HepG2 (cell line): ENCODE results near the gene FAM83G. TPM values are rescaled to one million over a fixed set of nuclear protein-coding genes. Genes with fewer than 3 reads are reported as not detected.

ENCODE experiments used
- ATAC-seq: fragments of 200-7000 bp; cut with Tn5 transposase; 3 replicates; pipeline ENCODE4 v1.9.1; 2020; ENCODE audit warnings: mild to moderate bottlenecking, moderate library complexity
- BruUV-seq: library from RNA; stranded (reverse); fragments of 400-500 nt; replicated peaks from 2 replicates; lab custom pipeline; 2021; lab: Mats Ljungman, UMichigan
- CTCF ChIA-PET: fragments of 300-600 bp; formaldehyde crosslinking; extraction: SDS; loops from one replicate; lab custom pipeline; 2021; ENCODE audit warnings: low total read pairs, inconsistent platforms, low intra/inter-chr PET ratio; lab: Yijun Ruan, JAX
- POLR2A ChIA-PET: fragments of 350-600 bp; sonication (Branson Sonifier 250); formaldehyde crosslinking; loops from one replicate; lab custom pipeline; 2020; ENCODE audit warnings: antibody characterized with exemption, inconsistent platforms; lab: Yijun Ruan, JAX
- DNase-seq: peaks from one replicate; pipeline ENCODE4 v3.0.0-alpha.2; 2015; ENCODE audit warnings: low spot score
- FAIRE-seq: peaks from 3 replicates; lab custom pipeline; 2011; peaks lifted over from hg19 to GRCh38; lab: Jason Lieb, UNC
- H2AFZ ChIP-seq: one replicate; pipeline ENCODE4 v1.6.1; 2011; ENCODE audit warnings: low read length, inconsistent platforms
- H3K27ac ChIP-seq: fragments of 300-600 bp; 3 replicates; pipeline ENCODE4 v1.8.0; 2011; ENCODE audit warnings: mixed run types, mild to moderate bottlenecking, mixed read lengths, low read length, inconsistent platforms; ENCODE audit not compliant: insufficient read depth; ENCODE audit errors: extremely low read length
- H3K27me3 ChIP-seq, 2 experiments: fragments of 200-600 bp in 1 of 2; 2 replicates in 1 of 2; 3 replicates in 1 of 2; pipeline versions ENCODE4 v1.6.0 to v1.8.0; 2011; ENCODE audit warnings: low read length in 2 of 2, mild to moderate bottlenecking in 2 of 2, moderate library complexity in 2 of 2, inconsistent platforms in 1 of 2; ENCODE audit not compliant: insufficient read depth in 2 of 2, control insufficient read depth in 1 of 2
- H3K36me3 ChIP-seq, 2 experiments: fragments of 200-600 bp in 1 of 2; replicated peaks in 1 of 2; 2 replicates in 1 of 2; 3 replicates in 1 of 2; pipeline versions ENCODE4 v1.5.1 to v1.8.0; 2011; ENCODE audit warnings: low read length in 2 of 2, inconsistent platforms in 1 of 2; ENCODE audit not compliant: insufficient read depth in 2 of 2, control insufficient read depth in 1 of 2
- H3K4me1 ChIP-seq: 2 replicates; pipeline ENCODE4 v1.5.1; 2012; ENCODE audit warnings: low read length, inconsistent platforms; ENCODE audit not compliant: insufficient read depth
- H3K4me2 ChIP-seq: 2 replicates; pipeline ENCODE4 v1.6.0; 2011; ENCODE audit warnings: low read depth, low read length, inconsistent platforms
- H3K4me3 ChIP-seq, 3 experiments: fragments of 200-600 bp in 1 of 3; sonication (generic), shearing (Covaris generic) in 1 of 3; replicated peaks in 1 of 3; 2 replicates each; pipeline ENCODE4 v1.5.1; 2011 to 2016; ENCODE audit warnings: low read length in 3 of 3, inconsistent platforms in 2 of 3, low read depth in 2 of 3, mild to moderate bottlenecking in 2 of 3, control low read depth in 1 of 3, mixed read lengths in 1 of 3; ENCODE audit not compliant: insufficient read depth in 1 of 3
- H3K79me2 ChIP-seq: one replicate; pipeline ENCODE4 v1.6.1; 2011; ENCODE audit warnings: low read length, inconsistent platforms; ENCODE audit not compliant: insufficient read depth
- H3K9ac ChIP-seq: 2 replicates; pipeline ENCODE4 v1.6.0; 2011; ENCODE audit warnings: mild to moderate bottlenecking, low read depth, low read length, inconsistent platforms; ENCODE audit not compliant: insufficient read depth
- H3K9me3 ChIP-seq: 2 replicates; pipeline ENCODE4 v1.5.1; 2012; ENCODE audit warnings: mild to moderate bottlenecking, low read length
- H4K20me1 ChIP-seq: 2 replicates; pipeline ENCODE4 v1.6.0; 2011; ENCODE audit warnings: inconsistent platforms, mild to moderate bottlenecking, low read length, moderate library complexity; ENCODE audit not compliant: insufficient read depth
- CEBPB ChIP-seq: IDR thresholded peaks from 2 replicates; pipeline ENCODE4 v1.6.1; 2011; ENCODE audit warnings: low read depth, low read length, improper control_type of control experiment, borderline replicate concordance
- CSRNP2 ChIP-seq: sonication (generic); formaldehyde crosslinking; conservative IDR thresholded peaks from 2 replicates; pipeline ENCODE4 v1.8.0; 2022; ENCODE audit warnings: low read depth, missing genetic modification reagents
- DZIP1 ChIP-seq: sonication (generic); formaldehyde crosslinking; IDR thresholded peaks from 2 replicates; pipeline ENCODE4 v1.5.0; 2020; ENCODE audit warnings: mild to moderate bottlenecking, missing genetic modification reagents
- FLYWCH1 ChIP-seq: sonication (generic); formaldehyde crosslinking; IDR thresholded peaks from 2 replicates; pipeline ENCODE4 v1.8.1; 2023; ENCODE audit warnings: mild to moderate bottlenecking, missing genetic modification reagents
- JUN ChIP-seq: sonication (generic); formaldehyde crosslinking; IDR thresholded peaks from 2 replicates; pipeline ENCODE4 v1.4.0; 2020; ENCODE audit warnings: mild to moderate bottlenecking, missing genetic modification reagents
- MAF1 ChIP-seq: sonication (generic); formaldehyde crosslinking; IDR thresholded peaks from 2 replicates; pipeline ENCODE4 v1.5.0; 2020; ENCODE audit warnings: missing genetic modification reagents, borderline replicate concordance
- MLLT10 ChIP-seq: sonication (generic); formaldehyde crosslinking; IDR thresholded peaks from 2 replicates; pipeline ENCODE4 v1.4.0; 2020; ENCODE audit warnings: missing genetic modification reagents
- PAF1 ChIP-seq: IDR thresholded peaks from 2 replicates; pipeline ENCODE4 v1.6.1; 2016; ENCODE audit warnings: missing genetic modification reagents, missing compliant biosample characterization
- SALL1 ChIP-seq: sonication (generic); formaldehyde crosslinking; IDR thresholded peaks from 2 replicates; pipeline ENCODE4 v1.8.0; 2022; ENCODE audit warnings: mild to moderate bottlenecking, missing genetic modification reagents
- SRSF9 ChIP-seq: fragments of 200-400 bp; formaldehyde crosslinking; IDR thresholded peaks from 2 replicates; pipeline ENCODE4 v1.6.1; 2018; ENCODE audit warnings: borderline replicate concordance, mild to moderate bottlenecking, low read depth, low read length; ENCODE audit not compliant: insufficient read depth, poor library complexity, severe bottlenecking
- TFDP1 ChIP-seq: IDR thresholded peaks from 2 replicates; pipeline ENCODE4 v1.6.1; 2016; ENCODE audit warnings: missing compliant biosample characterization, missing genetic modification reagents, borderline replicate concordance
- ZFP1 ChIP-seq: IDR thresholded peaks from 2 replicates; pipeline ENCODE4 v1.6.1; 2016
- ZNF251 ChIP-seq: sonication (generic); formaldehyde crosslinking; IDR thresholded peaks from 2 replicates; pipeline ENCODE4 v1.9.0; 2021; ENCODE audit warnings: mild to moderate bottlenecking, missing genetic modification reagents
- ZNF451 ChIP-seq: sonication (generic); formaldehyde crosslinking; IDR thresholded peaks from 2 replicates; pipeline ENCODE4 v1.5.0; 2020; ENCODE audit warnings: mild to moderate bottlenecking, missing genetic modification reagents
- ZNF569 ChIP-seq: sonication (generic); formaldehyde crosslinking; IDR thresholded peaks from 2 replicates; pipeline ENCODE4 v1.5.0; 2020; ENCODE audit warnings: mild to moderate bottlenecking, missing genetic modification reagents, moderate library complexity, borderline replicate concordance
- ZNF678 ChIP-seq: sonication (generic); formaldehyde crosslinking; IDR thresholded peaks from 2 replicates; pipeline ENCODE4 v1.4.0; 2020; ENCODE audit warnings: mild to moderate bottlenecking, missing genetic modification reagents
- ZNF737 ChIP-seq: sonication (generic); formaldehyde crosslinking; IDR thresholded peaks from 2 replicates; pipeline ENCODE4 v1.5.0; 2020; ENCODE audit warnings: missing genetic modification reagents, mild to moderate bottlenecking, borderline replicate concordance
- ZSCAN22 ChIP-seq: sonication (generic); formaldehyde crosslinking; IDR thresholded peaks from 2 replicates; pipeline ENCODE4 v1.4.0; 2020; ENCODE audit warnings: mild to moderate bottlenecking, missing genetic modification reagents
- ZSCAN25 ChIP-seq: sonication (generic); formaldehyde crosslinking; IDR thresholded peaks from 2 replicates; pipeline ENCODE4 v1.8.0; 2022; ENCODE audit warnings: mild to moderate bottlenecking, missing genetic modification reagents
- WGBS: methylation state at CpG from one replicate; pipeline ENCODE4 v1.1.6; 2017; ENCODE audit warnings: low lambda C conversion rate; 5-methylcytosine and 5-hydroxymethylcytosine counted together
- in situ Hi-C: cut with HindIII; loops from 2 replicates; pipeline ENCODE4 v1.10.0; 2017; ENCODE audit warnings: low pct_unique_long_range_greater_than_20kb; ENCODE audit not compliant: extremely low pct_ligation_motif_present
- intact Hi-C: fragments of 100-400 bp; cut with micrococcal nuclease; formaldehyde crosslinking; loops from one replicate; pipeline ENCODE4 v1.10.0; 2022; ENCODE audit not compliant: unreplicated experiment
- polyA plus RNA-seq, 8 experiments: library from polyadenylated mRNA; depleted of rRNA in 3 of 8; stranded (reverse) in 7 of 8; unstranded in 1 of 8; fragments of >200 nt; fragmentation: Illumina TruSeq in 4 of 8; extraction: Trizol in 4 of 8; gene quantifications; 2 replicates each; pipeline versions ENCODE4 v1.2.1 to v1.2.3, GENCODE V29; 2011 to 2016; ENCODE audit warnings: low read depth in 4 of 8, missing spikeins in 1 of 8, mixed read lengths in 1 of 8; ENCODE audit not compliant: insufficient read depth in 1 of 8
- total RNA-seq, 5 experiments: library from RNA; depleted of rRNA; stranded (reverse); fragments of >200 nt; fragmentation: Illumina TruSeq; extraction: Trizol; gene quantifications; 2 replicates each; pipeline ENCODE4 v1.2.3, GENCODE V29; 2016; ENCODE audit warnings: low read depth in 1 of 5

FAM83G gene
- total and polyA plus RNA-seq, 2 of the 13 experiments (the other 11 are each of a cell fraction or from before 2014, with no cell fraction given) = 13.7 to 18.6 TPM

- Histone ChIP-seq H3K4me3 (peak overlapping the region; percentile 10 to 58 (median 27); a peak in 3 of 6 replicates), H4K20me1 (no peaks in the 10 kb centered on the region), H3K36me3 (no peaks in the 10 kb centered on the region), H3K9ac (no peak overlapping the region), H3K4me1 (peaks cover 46% of the 10 kb centered on the region), H3K27ac (no peak overlapping the region), H3K27me3 (peaks cover 1 to 22% of the 10 kb centered on the region in 2 experiments; a peak in 3 of 5 replicates), H3K9me3 (no peaks in the 10 kb centered on the region), H3K79me2 (no peaks in the 10 kb centered on the region), H2AFZ (no peak overlapping the region), H3K4me2 (peak overlapping the region; percentile 79)
- DNase-seq (no peak), FAIRE-seq (no peak), ATAC-seq (peak; percentile 62)
- intact Hi-C loops (loop anchor here (10.0 kb wide), 1 partner anchor 136 kb away; no protein-coding TSS in a partner anchor), in situ Hi-C loops (no loop called here)
- POLR2A ChIA-PET = no interaction called here
- CTCF ChIA-PET = interaction anchor here (0.6 to 1.3 kb wide), 2 partner anchors 10 to 135 kb away, joined by 3 to 5 read pairs; no protein-coding TSS in a partner anchor
- no TSS peak for BruUV-seq
- WGBS = 52% methylated on average over 21 of the region's 34 CpGs
- TF ChIP-seq TFDP1 = no peak
- no peak for TF ChIP-seq ZNF737 (CRISPR knock-in tag)
- no peak for TF ChIP-seq CSRNP2
- TF ChIP-seq CEBPB = peak; percentile 17; the same call in 1 of the 2 replicates
- TF ChIP-seq DZIP1 (CRISPR knock-in tag) = no peak
- no peak for TF ChIP-seq ZNF569 (CRISPR knock-in tag)
- no peak for TF ChIP-seq SRSF9
- no peak for TF ChIP-seq ZNF678 (CRISPR knock-in tag)
- peak; percentile 46; the same call in 1 of the 2 replicates for TF ChIP-seq SALL1 (CRISPR knock-in tag)
- TF ChIP-seq ZNF251 (CRISPR knock-in tag) = no peak
- TF ChIP-seq ZFP1 (CRISPR knock-in tag) = no peak
- no peak for TF ChIP-seq PAF1
- TF ChIP-seq JUN = no peak
- TF ChIP-seq MLLT10 (CRISPR knock-in tag) = no peak
- TF ChIP-seq MAF1 (CRISPR knock-in tag) = no peak
- TF ChIP-seq FLYWCH1 (CRISPR knock-in tag) = no peak
- no peak for TF ChIP-seq ZSCAN22 (CRISPR knock-in tag)
- no peak for TF ChIP-seq ZSCAN25 (CRISPR knock-in tag)
- TF ChIP-seq ZNF451 (CRISPR knock-in tag) = peak; percentile 56; the same call in 1 of the 2 replicates
Measured at GRCh38 chr17:18950944-18951905, 53.3 kb downstream of the FAM83G start.
